Mammary epithelial cell (primary cell): ENCODE results near the gene GIMAP5.
"Not testable (repeated sequence)": the region's sequence is repeated elsewhere in the genome, so short reads cannot be mapped to it uniquely, and the experiment has no call there.

Experiments
- EZH2 ChIP-seq: IDR thresholded peaks from 2 replicates; pipeline ENCODE4 v1.6.1; 2012; ENCODE audit warnings: low read length, inconsistent platforms, borderline replicate concordance
- TF ChIP-seq, protein P1 (sequence below), 2 donors: IDR thresholded peaks in 1 of 2; conservative IDR thresholded peaks in 1 of 2; 2 replicates each; pipeline ENCODE4 v1.5.1; 2011 to 2012; ENCODE audit warnings: inconsistent platforms in 2 of 2, low read length in 2 of 2, mild to moderate bottlenecking in 2 of 2, control low read depth in 1 of 2, low read depth in 1 of 2; ENCODE audit not compliant: insufficient read depth in 1 of 2; ENCODE audit errors: extremely low read depth in 1 of 2

DNA sequence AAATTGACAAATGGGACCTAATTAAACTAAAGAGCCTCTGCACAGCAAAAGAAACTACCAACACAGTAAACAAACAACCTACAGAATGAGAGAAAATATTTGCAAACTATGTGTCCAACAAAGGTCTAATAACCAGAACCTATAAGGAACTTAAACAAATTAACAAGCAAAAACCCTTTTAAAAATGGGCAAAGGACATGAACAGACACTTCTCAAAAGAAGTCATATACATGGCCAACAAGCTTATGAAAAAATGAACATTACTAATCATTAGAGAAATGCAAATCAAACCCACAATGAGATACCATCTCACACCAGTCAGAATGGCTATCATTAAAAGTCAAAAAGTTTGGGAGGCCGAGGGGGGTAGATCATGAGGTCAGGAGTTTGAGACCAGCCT is 36.9 kb downstream of the GIMAP5 start:
- TF ChIP-seq, protein P1, sequence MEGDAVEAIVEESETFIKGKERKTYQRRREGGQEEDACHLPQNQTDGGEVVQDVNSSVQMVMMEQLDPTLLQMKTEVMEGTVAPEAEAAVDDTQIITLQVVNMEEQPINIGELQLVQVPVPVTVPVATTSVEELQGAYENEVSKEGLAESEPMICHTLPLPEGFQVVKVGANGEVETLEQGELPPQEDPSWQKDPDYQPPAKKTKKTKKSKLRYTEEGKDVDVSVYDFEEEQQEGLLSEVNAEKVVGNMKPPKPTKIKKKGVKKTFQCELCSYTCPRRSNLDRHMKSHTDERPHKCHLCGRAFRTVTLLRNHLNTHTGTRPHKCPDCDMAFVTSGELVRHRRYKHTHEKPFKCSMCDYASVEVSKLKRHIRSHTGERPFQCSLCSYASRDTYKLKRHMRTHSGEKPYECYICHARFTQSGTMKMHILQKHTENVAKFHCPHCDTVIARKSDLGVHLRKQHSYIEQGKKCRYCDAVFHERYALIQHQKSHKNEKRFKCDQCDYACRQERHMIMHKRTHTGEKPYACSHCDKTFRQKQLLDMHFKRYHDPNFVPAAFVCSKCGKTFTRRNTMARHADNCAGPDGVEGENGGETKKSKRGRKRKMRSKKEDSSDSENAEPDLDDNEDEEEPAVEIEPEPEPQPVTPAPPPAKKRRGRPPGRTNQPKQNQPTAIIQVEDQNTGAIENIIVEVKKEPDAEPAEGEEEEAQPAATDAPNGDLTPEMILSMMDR (conservative IDR thresholded peaks at IDR 0.05 in 1 of 2, IDR thresholded peaks at IDR 0.05 in 1 of 2; ENCODE audit: extremely low read depth in 1 of 2, insufficient read depth in 1 of 2, low read depth in 1 of 2, low read length in 2 of 2) = not testable (repeated sequence)
- TF ChIP-seq EZH2 = not testable (repeated sequence)
